Smooth muscle cell (in vitro differentiated cells): ENCODE measurements around the gene SART3. TPM values are rescaled to one million over a fixed set of nuclear protein-coding genes. Genes with fewer than 3 reads are reported as not detected.

Experiments
- DNase-seq: peaks from one replicate; lab custom pipeline; 2025; ENCODE audit not compliant: unreplicated experiment; lab: John Stamatoyannopoulos, UW
- H2AFZ ChIP-seq: fragments of 200-600 bp; sonication (generic); 2 replicates; pipeline ENCODE4 v1.6.0; 2016; ENCODE audit warnings: antibody characterized with exemption, low read depth, mild to moderate bottlenecking
- H3F3A ChIP-seq: fragments of 200-600 bp; sonication (generic); 2 replicates; pipeline ENCODE4 v1.6.0; 2017; ENCODE audit warnings: antibody characterized with exemption, low read depth
- H3K27ac ChIP-seq: fragments of 200-600 bp; sonication (generic); 2 replicates; pipeline ENCODE4 v1.5.1; 2016; ENCODE audit warnings: low read depth, mild to moderate bottlenecking
- H3K27me3 ChIP-seq: fragments of 200-600 bp; sonication (generic); 2 replicates; pipeline ENCODE4 v1.6.1; 2016; ENCODE audit warnings: low read depth, mild to moderate bottlenecking
- H3K36me3 ChIP-seq: fragments of 200-600 bp; sonication (generic); 2 replicates; pipeline ENCODE4 v1.5.1; 2016; ENCODE audit warnings: low read depth
- H3K4me1 ChIP-seq: fragments of 200-600 bp; sonication (generic); 2 replicates; pipeline ENCODE4 v1.5.1; 2016; ENCODE audit warnings: low read depth
- H3K4me2 ChIP-seq: fragments of 200-600 bp; sonication (generic); 2 replicates; pipeline ENCODE4 v1.6.0; 2016; ENCODE audit warnings: mild to moderate bottlenecking
- H3K4me3 ChIP-seq: fragments of 200-600 bp; sonication (generic); 2 replicates; pipeline ENCODE4 v1.5.1; 2016; ENCODE audit warnings: mild to moderate bottlenecking
- H3K79me2 ChIP-seq: fragments of 200-600 bp; sonication (generic); 2 replicates; pipeline ENCODE4 v1.6.0; 2016; ENCODE audit warnings: low read depth, mild to moderate bottlenecking
- H3K9ac ChIP-seq: fragments of 200-600 bp; sonication (generic); 2 replicates; pipeline ENCODE4 v1.6.0; 2016; ENCODE audit warnings: low read depth
- H3K9me3 ChIP-seq: fragments of 200-600 bp; sonication (generic); replicated peaks from 2 replicates; pipeline ENCODE4 v1.5.1; 2016; ENCODE audit warnings: low read depth
- H4K20me1 ChIP-seq: fragments of 200-600 bp; sonication (generic); 2 replicates; pipeline ENCODE4 v1.6.0; 2016; ENCODE audit warnings: low read depth
- WGBS: methylation state at CpG from one replicate; pipeline ENCODE4 v1.1.7; 2016; ENCODE audit warnings: low lambda C conversion rate; 5-methylcytosine and 5-hydroxymethylcytosine counted together
- polyA plus RNA-seq: library from polyadenylated mRNA; unstranded; fragments of >200 nt; fragmentation: Nextera tagmentation; extraction: Ambion mirVana; gene quantifications from 2 replicates; pipeline ENCODE4 v1.2.1, GENCODE V29; 2016
- total RNA-seq: library from RNA; depleted of rRNA; stranded (reverse); fragments of >200 nt; gene quantifications from 2 replicates; pipeline ENCODE4 v1.2.3, GENCODE V29; 2014
- TF ChIP-seq, protein P1 (sequence below): fragments of 200-600 bp; sonication (generic); IDR thresholded peaks from 2 replicates; pipeline ENCODE4 v1.5.1; 2017; ENCODE audit warnings: borderline replicate concordance, mild to moderate bottlenecking, antibody characterized with exemption; ENCODE audit not compliant: insufficient read depth, poor library complexity, severe bottlenecking

Gene SART3
- total and polyA plus RNA-seq, 2 experiments from 2014 or later = 22.7 to 94.5 TPM

DNA sequence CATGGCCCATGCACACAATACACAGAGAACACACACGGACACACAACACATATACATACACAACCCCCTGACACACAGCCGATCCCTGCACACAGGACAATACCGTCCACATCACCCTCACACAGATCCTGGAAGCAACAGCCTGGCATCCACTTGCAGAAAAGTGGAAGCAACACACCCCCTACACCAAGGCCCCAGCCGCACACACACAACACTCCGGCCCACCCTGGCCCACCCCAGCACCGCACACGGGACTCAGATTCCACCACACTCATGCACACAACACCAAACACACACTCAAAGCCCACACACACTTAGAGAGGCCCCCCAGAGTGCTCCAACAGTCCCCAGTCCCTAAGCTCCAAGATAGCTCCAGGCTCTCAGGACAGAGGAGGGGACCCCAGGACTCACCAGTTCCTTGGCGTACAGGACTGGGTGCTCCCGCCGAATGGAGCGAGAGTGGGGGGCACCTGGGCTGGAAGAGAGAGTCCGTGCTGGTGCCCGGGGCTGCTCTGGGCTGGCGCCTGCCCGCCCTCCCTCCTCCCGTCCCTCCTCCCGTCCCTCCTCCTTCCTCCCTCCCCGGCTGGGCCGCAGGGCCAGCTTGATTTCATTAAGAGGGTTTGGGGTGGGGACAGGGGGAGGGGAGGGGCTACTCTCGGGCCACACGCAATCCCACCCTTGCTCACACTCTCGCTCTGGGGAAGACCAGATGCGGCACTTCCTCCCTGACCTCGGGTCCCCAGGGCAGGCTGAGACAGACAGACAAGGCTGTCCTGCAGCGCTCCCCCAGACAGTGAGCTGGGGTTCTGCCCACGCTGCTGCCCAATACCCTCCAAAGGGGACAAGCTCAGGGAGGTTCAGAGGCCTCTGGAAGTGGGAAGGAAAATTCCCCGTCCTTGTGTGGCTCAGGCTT is 36.8 kb upstream of the SART3 start, which contains the start of gene TMEM119:
TMEM119 (minus strand) TSS at position 526 of the 913 bp plus-strand sequence. CDS start 5,701 bp downstream, outside the sequence.
- Histone ChIP-seq H3K9ac (no peak within 1 kb of the TSS), H3K79me2 (peaks cover 38% of the 10 kb centered on the region), H3F3A (no peaks in the 10 kb centered on the region), H3K4me1 (no peaks in the 10 kb centered on the region), H2AFZ (no peak within 1 kb of the TSS), H3K36me3 (no peaks in the 10 kb centered on the region), H3K9me3 (no peaks in the 10 kb centered on the region), H4K20me1 (no peaks in the 10 kb centered on the region), H3K27ac (peak within 1 kb of the TSS; percentile 31), H3K4me2 (peak within 1 kb of the TSS; percentile 85), H3K4me3 (peak within 1 kb of the TSS; percentile 61), H3K27me3 (no peaks in the 10 kb centered on the region)
- no peak for DNase-seq
- 56% methylated on average over 19 of the region's 27 CpGs for WGBS
- TF ChIP-seq, protein P1, sequence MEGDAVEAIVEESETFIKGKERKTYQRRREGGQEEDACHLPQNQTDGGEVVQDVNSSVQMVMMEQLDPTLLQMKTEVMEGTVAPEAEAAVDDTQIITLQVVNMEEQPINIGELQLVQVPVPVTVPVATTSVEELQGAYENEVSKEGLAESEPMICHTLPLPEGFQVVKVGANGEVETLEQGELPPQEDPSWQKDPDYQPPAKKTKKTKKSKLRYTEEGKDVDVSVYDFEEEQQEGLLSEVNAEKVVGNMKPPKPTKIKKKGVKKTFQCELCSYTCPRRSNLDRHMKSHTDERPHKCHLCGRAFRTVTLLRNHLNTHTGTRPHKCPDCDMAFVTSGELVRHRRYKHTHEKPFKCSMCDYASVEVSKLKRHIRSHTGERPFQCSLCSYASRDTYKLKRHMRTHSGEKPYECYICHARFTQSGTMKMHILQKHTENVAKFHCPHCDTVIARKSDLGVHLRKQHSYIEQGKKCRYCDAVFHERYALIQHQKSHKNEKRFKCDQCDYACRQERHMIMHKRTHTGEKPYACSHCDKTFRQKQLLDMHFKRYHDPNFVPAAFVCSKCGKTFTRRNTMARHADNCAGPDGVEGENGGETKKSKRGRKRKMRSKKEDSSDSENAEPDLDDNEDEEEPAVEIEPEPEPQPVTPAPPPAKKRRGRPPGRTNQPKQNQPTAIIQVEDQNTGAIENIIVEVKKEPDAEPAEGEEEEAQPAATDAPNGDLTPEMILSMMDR = no peak

DNA sequence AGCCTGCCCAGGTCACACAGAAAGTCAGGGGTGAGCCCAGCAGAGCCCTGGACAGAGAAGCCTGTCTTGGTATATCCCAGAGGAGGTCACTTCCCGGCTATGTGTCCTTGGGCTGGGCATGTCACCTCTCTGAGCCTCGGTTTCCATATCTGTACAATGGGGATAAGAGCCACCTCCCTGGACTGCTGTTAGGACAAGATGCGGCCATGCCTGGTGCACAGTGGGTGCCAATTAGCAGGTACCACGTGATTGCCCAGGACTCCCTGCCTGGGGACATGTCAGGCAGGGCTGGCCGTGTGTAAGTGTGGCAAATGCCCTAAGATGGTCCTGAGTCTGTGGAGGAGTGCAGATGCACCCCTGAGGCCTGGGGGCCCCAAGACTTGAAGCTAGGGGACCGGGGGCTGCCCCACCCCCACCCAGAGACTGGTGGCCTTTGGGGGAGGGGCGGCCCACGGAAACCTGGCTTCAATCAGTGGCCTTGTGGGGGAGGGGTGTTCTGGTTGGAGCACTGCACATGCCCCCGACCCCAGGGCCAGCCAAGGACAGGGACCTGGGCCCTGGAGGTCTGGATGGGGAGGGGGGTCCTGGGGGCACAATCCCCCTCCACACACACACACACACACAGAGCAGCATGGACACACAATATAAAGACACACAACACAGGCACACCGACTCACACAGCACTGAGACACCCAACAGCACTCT is 36.0 kb upstream of the SART3 start:
- H3K9ac ChIP-seq = no peak overlapping the region
- H3F3A ChIP-seq = no peaks in the 10 kb centered on the region
- no peaks in the 10 kb centered on the region for H3K4me1 ChIP-seq
- peak overlapping the region; percentile 85 for H3K4me2 ChIP-seq
- H3K4me3 ChIP-seq = peak overlapping the region; percentile 61
- DNase-seq = no peak
- H4K20me1 ChIP-seq = no peaks in the 10 kb centered on the region
- H3K27me3 ChIP-seq = no peaks in the 10 kb centered on the region
- peaks cover 38% of the 10 kb centered on the region for H3K79me2 ChIP-seq
- H2AFZ ChIP-seq = no peak overlapping the region
- TF ChIP-seq, protein P1 = no peak
- 71% methylated on average over 9 of the region's 10 CpGs for WGBS
- H3K27ac ChIP-seq = no peak overlapping the region
- H3K9me3 ChIP-seq = no peaks in the 10 kb centered on the region
- H3K36me3 ChIP-seq = no peaks in the 10 kb centered on the region

DNA sequence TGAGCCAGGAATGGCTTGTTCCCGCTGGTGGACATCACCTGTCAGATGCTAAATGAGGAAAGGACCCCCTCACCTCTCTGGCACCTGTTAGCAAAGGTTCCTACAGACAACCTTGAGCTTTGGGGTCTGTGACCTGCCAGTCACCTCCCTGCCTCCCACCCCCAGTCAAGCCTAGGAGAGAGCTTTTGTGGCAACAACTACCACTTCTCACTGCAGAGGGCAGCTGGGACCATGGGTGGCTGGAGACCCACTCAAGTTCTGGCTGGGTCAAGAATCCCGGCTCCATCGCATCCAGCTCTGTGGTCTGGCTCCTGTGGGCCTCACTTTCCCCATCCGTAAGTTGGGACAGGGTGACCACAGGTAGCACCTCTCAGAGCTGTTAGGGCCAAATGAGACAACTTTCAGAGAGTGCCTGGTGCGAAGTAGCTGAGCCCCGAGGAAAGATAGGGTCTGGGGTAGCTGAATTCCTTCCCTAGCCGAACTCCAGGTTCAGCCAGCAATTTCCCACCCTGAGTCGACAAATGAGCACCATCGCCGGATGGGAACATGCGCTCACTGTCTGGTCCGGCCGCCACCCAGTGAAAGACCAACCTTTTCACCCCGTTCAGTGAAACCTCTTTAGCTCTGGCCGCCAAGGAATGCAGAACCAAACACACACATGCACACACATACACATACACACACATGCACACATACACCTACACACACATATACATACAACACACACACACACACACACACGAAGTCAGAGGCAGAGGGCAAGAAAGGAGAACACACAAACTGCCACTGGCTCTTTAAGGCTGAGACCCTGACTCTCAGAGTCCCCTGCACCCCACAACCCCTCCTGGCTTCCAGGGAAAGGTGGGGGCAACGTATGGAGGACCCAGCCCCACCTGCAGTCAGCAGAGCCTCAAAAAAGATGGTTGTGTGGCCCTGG is 35.0 kb upstream of the SART3 start:
- Histone ChIP-seq H3K36me3 (no peaks in the 10 kb centered on the region), H3K79me2 (peaks cover 38% of the 10 kb centered on the region), H3K27ac (no peak overlapping the region), H3K27me3 (no peaks in the 10 kb centered on the region), H3K4me3 (peak overlapping the region; percentile 61), H3F3A (no peaks in the 10 kb centered on the region), H3K4me1 (no peaks in the 10 kb centered on the region), H3K9me3 (no peaks in the 10 kb centered on the region), H3K9ac (no peak overlapping the region), H4K20me1 (no peaks in the 10 kb centered on the region), H2AFZ (no peak overlapping the region), H3K4me2 (peak overlapping the region; percentile 85)
- TF ChIP-seq, protein P1 = no peak
- 90% methylated on average over 16 of the region's 17 CpGs for WGBS
- no peak for DNase-seq
